ENCODE measurements around the gene ZNF622. TPM values are rescaled to one million over a fixed set of nuclear protein-coding genes. Genes with fewer than 3 reads are reported as not detected.

Gene ZNF622
- total RNA-seq, 2 donors from 2014 or later: 25.9 to 26.7 TPM

GRCh38 chr5:16406023-16406422, 59.6 kb downstream of the ZNF622 start:
- H3K27ac ChIP-seq: no peak overlapping the region
- H3K27me3 ChIP-seq (replicated peaks; ENCODE audit: insufficient read depth): no peaks in the 10 kb centered on the region
- TF ChIP-seq POLR2A (IDR thresholded peaks at IDR 0.05): no peak
- no peak for TF ChIP-seq CTCF (IDR thresholded peaks at IDR 0.05)
- no peak for TF ChIP-seq POLR2AphosphoS5 (IDR thresholded peaks at IDR 0.05)
- no peak overlapping the region for H3K4me3 ChIP-seq
- no peaks in the 10 kb centered on the region for H3K36me3 ChIP-seq
- H3K4me1 ChIP-seq (replicated peaks): no peaks in the 10 kb centered on the region
- H3K9me3 ChIP-seq: no peaks in the 10 kb centered on the region
- WGBS: 83% methylated on average over 3 of the region's 3 CpGs
- no peak for DNase-seq (ENCODE audit: low spot score)
- intact Hi-C loops (cut with DNase I): no loop called here

Other genes starting within 250 kb of the ZNF622 start
- 10 to 100 TPM; 13.5 to 18.4 TPM for gene RETREG1, start 151.2 kb upstream of the ZNF622 start, total RNA-seq